IMR-90 (cell line): ENCODE data around the gene SPATA31E1. TPM values are rescaled to one million over a fixed set of nuclear protein-coding genes. Genes with fewer than 3 reads are reported as not detected.

ENCODE experiments used
- ATAC-seq: fragments of 200-7000 bp; cut with Tn5 transposase; 2 replicates; pipeline ENCODE4 v1.9.1; 2020; ENCODE audit warnings: low read depth, mild to moderate bottlenecking, moderate library complexity
- BruUV-seq: library from RNA; stranded (reverse); fragments of 400-500 nt; replicated peaks from 2 replicates; lab custom pipeline; 2021; lab: Mats Ljungman, UMichigan
- CTCF ChIA-PET: fragments of 300-600 bp; formaldehyde crosslinking; extraction: SDS; loops from one replicate; lab custom pipeline; 2021; ENCODE audit warnings: antibody characterized with exemption; lab: Yijun Ruan, JAX
- POLR2A ChIA-PET: fragments of 300-600 bp; sonication (Branson Sonifier 250); formaldehyde crosslinking; loops from one replicate; lab custom pipeline; 2022; ENCODE audit warnings: antibody characterized with exemption; ENCODE audit not compliant: unreplicated experiment; lab: Charles Lee
- DNase-seq: peaks from one replicate; pipeline ENCODE4 v3.0.0; 2013
- H2AFZ ChIP-seq: replicated peaks from 2 replicates; pipeline ENCODE3; 2013; ENCODE audit warnings: low read length, mild to moderate bottlenecking; ENCODE audit not compliant: poor library complexity
- H2AK5ac ChIP-seq: 2 replicates; pipeline ENCODE4 v1.6.1; 2013; ENCODE audit warnings: low read depth, low read length, inconsistent platforms
- H2AK9ac ChIP-seq: replicated peaks from 2 replicates; pipeline ENCODE3; 2013; ENCODE audit warnings: mild to moderate bottlenecking, low read depth, low read length, moderate library complexity; ENCODE audit not compliant: poor library complexity
- H2BK120ac ChIP-seq: 2 replicates; pipeline ENCODE4 v1.6.1; 2013; ENCODE audit warnings: low read depth, low read length, inconsistent platforms
- H2BK15ac ChIP-seq: 3 replicates; pipeline ENCODE4 v1.6.1; 2013; ENCODE audit warnings: low read depth, low read length, inconsistent platforms
- H2BK20ac ChIP-seq: 2 replicates; pipeline ENCODE4 v1.6.1; 2013; ENCODE audit warnings: low read depth, mild to moderate bottlenecking, inconsistent platforms, low read length, moderate library complexity
- H2BK5ac ChIP-seq: 2 replicates; pipeline ENCODE4 v1.6.1; 2013; ENCODE audit warnings: mild to moderate bottlenecking, low read depth, low read length, inconsistent platforms; ENCODE audit not compliant: poor library complexity, severe bottlenecking
- H3K14ac ChIP-seq: replicated peaks from 2 replicates; pipeline ENCODE4 v1.6.1; 2013; ENCODE audit warnings: low read depth, low read length, inconsistent platforms
- H3K18ac ChIP-seq: 2 replicates; pipeline ENCODE4 v1.6.1; 2013; ENCODE audit warnings: low read depth, low read length, control low read depth
- H3K23ac ChIP-seq: 2 replicates; pipeline ENCODE4 v1.6.1; 2013; ENCODE audit warnings: low read depth, low read length, inconsistent platforms
- H3K27ac ChIP-seq: 2 replicates; pipeline ENCODE4 v1.5.1; 2013; ENCODE audit warnings: mild to moderate bottlenecking, control low read depth, low read length; ENCODE audit not compliant: insufficient read depth
- H3K27me3 ChIP-seq: 2 replicates; pipeline ENCODE4 v1.6.1; 2013; ENCODE audit warnings: low read length; ENCODE audit not compliant: control insufficient read depth, insufficient read depth
- H3K36me3 ChIP-seq: 2 replicates; pipeline ENCODE4 v1.6.1; 2013; ENCODE audit warnings: low read length, mixed read lengths; ENCODE audit not compliant: control insufficient read depth, insufficient read depth
- H3K4ac ChIP-seq: 2 replicates; pipeline ENCODE4 v1.6.1; 2013; ENCODE audit warnings: low read depth, low read length, inconsistent platforms
- H3K4me1 ChIP-seq: 2 replicates; pipeline ENCODE4 v1.6.1; 2013; ENCODE audit warnings: low read length, mixed read lengths; ENCODE audit not compliant: control insufficient read depth, insufficient read depth
- H3K4me2 ChIP-seq: 2 replicates; pipeline ENCODE4 v1.6.1; 2013; ENCODE audit warnings: low read depth, mild to moderate bottlenecking, control low read depth, low read length, moderate library complexity
- H3K4me3 ChIP-seq: 2 replicates; pipeline ENCODE4 v1.5.1; 2013; ENCODE audit warnings: low read depth, mild to moderate bottlenecking, control low read depth, low read length, moderate library complexity; ENCODE audit not compliant: insufficient read depth
- H3K56ac ChIP-seq: 2 replicates; pipeline ENCODE4 v1.6.1; 2013; ENCODE audit warnings: low read length, inconsistent platforms; ENCODE audit not compliant: insufficient read depth; ENCODE audit errors: extremely low read depth
- H3K79me1 ChIP-seq, 2 experiments: 2 replicates each; pipeline ENCODE4 v1.6.1; 2013; ENCODE audit warnings: low read length in 2 of 2, inconsistent platforms in 1 of 2, low read depth in 1 of 2
- H3K9ac ChIP-seq: 2 replicates; pipeline ENCODE4 v1.6.1; 2013; ENCODE audit warnings: low read depth, low read length, control low read depth
- H3K9me1 ChIP-seq: 2 replicates; pipeline ENCODE4 v1.6.1; 2013; ENCODE audit warnings: low read length, inconsistent platforms; ENCODE audit not compliant: insufficient read depth
- H3K9me3 ChIP-seq: 2 replicates; pipeline ENCODE4 v1.6.1; 2013; ENCODE audit warnings: low read length; ENCODE audit not compliant: control insufficient read depth, insufficient read depth
- H4K20me1 ChIP-seq: 2 replicates; pipeline ENCODE4 v1.6.1; 2013; ENCODE audit warnings: low read length, inconsistent platforms; ENCODE audit not compliant: insufficient read depth
- H4K5ac ChIP-seq: 2 replicates; pipeline ENCODE4 v1.6.1; 2013; ENCODE audit warnings: mild to moderate bottlenecking, low read depth, low read length, control low read depth
- H4K8ac ChIP-seq, 2 experiments: 2 replicates each; pipeline ENCODE4 v1.6.1; 2013; ENCODE audit warnings: low read depth in 2 of 2, low read length in 2 of 2, control low read depth in 1 of 2, inconsistent platforms in 1 of 2
- H4K91ac ChIP-seq: 2 replicates; pipeline ENCODE4 v1.6.1; 2013; ENCODE audit warnings: low read depth, low read length, inconsistent platforms; ENCODE audit not compliant: insufficient read depth
- CEBPB ChIP-seq: IDR thresholded peaks from 2 replicates; pipeline ENCODE4 v1.6.1; 2012; ENCODE audit warnings: low read depth, low read length, improper control_type of control experiment
- CHD1 ChIP-seq: IDR thresholded peaks from 2 replicates; pipeline ENCODE4 v1.6.1; 2012; ENCODE audit warnings: low read depth, low read length, improper control_type of control experiment
- MAFK ChIP-seq: IDR thresholded peaks from 2 replicates; pipeline ENCODE4 v1.6.1; 2012; ENCODE audit warnings: low read depth, low read length, improper control_type of control experiment
- MAZ ChIP-seq: IDR thresholded peaks from 2 replicates; pipeline ENCODE4 v1.6.1; 2012; ENCODE audit warnings: low read depth, mild to moderate bottlenecking, low read length, improper control_type of control experiment, moderate library complexity, borderline replicate concordance
- NFE2L2 ChIP-seq: fragments of 150-350 bp; IDR thresholded peaks from 2 replicates; pipeline ENCODE4 v1.6.1; 2016; ENCODE audit warnings: low read depth, mild to moderate bottlenecking, low read length
- POLR2A ChIP-seq: IDR thresholded peaks from 2 replicates; pipeline ENCODE4 v1.6.1; 2012; ENCODE audit warnings: mild to moderate bottlenecking, low read depth, low read length
- RAD21 ChIP-seq: IDR thresholded peaks from 2 replicates; pipeline ENCODE4 v1.6.1; 2012; ENCODE audit warnings: low read length, improper control_type of control experiment
- RCOR1 ChIP-seq: IDR thresholded peaks from 2 replicates; pipeline ENCODE4 v1.6.1; 2012; ENCODE audit warnings: mild to moderate bottlenecking, low read length, improper control_type of control experiment; ENCODE audit not compliant: insufficient replicate concordance
- SMC3 ChIP-seq: fragments of 150-350 bp; IDR thresholded peaks from 2 replicates; pipeline ENCODE4 v1.6.1; 2016; ENCODE audit warnings: low read depth, mild to moderate bottlenecking, antibody characterized with exemption, low read length, moderate library complexity
- WGBS, 2 experiments: methylation state at CpG; one replicate each; pipeline versions ENCODE4 v1.1.5 to v1.1.7; 2013; ENCODE audit warnings: missing lambda C conversion rate in 2 of 2; ENCODE audit not compliant: insufficient read length in 1 of 2; ENCODE audit errors: extremely low coverage in 2 of 2; 5-methylcytosine and 5-hydroxymethylcytosine counted together
- dilution Hi-C: fragments of 300-500 bp; cut with HindIII; formaldehyde crosslinking; loops from one replicate; pipeline ENCODE4 v1.14.3; 2018; ENCODE audit warnings: low sequenced_read_pairs; ENCODE audit not compliant: unreplicated experiment
- in situ Hi-C: fragments of 300-500 bp; cut with MboI; formaldehyde crosslinking; loops from 3 replicates; pipeline ENCODE4 v1.14.3; 2019; ENCODE audit warnings: low sequenced_read_pairs, inconsistent platforms, mixed read lengths
- intact Hi-C: fragments of 100-400 bp; cut with micrococcal nuclease; formaldehyde crosslinking; loops from 2 replicates; pipeline ENCODE4 v1.10.0; 2022
- polyA plus RNA-seq, 3 experiments: library from polyadenylated mRNA; depleted of rRNA; stranded (reverse); fragments of >200 nt; gene quantifications; 2 replicates each; pipeline ENCODE4 v1.2.3, GENCODE V29; 2012; ENCODE audit warnings: low replicate concordance in 1 of 3
- total RNA-seq: library from RNA; depleted of rRNA; stranded (reverse); fragments of >200 nt; gene quantifications from 2 replicates; pipeline ENCODE4 v1.2.3, GENCODE V29; 2012
- TF ChIP-seq, protein P1 (sequence below): fragments of 150-350 bp; IDR thresholded peaks from 2 replicates; pipeline ENCODE4 v1.6.1; 2016; ENCODE audit warnings: low read depth, mild to moderate bottlenecking, low read length, moderate library complexity, borderline replicate concordance
- TF ChIP-seq, protein P2 (sequence below): conservative IDR thresholded peaks from 2 replicates; pipeline ENCODE4 v1.5.1; 2012; ENCODE audit warnings: mild to moderate bottlenecking, low read depth, low read length, improper control_type of control experiment

SPATA31E1 gene
- total and polyA plus RNA-seq, 2 of the 4 experiments (the other 2 are of a cell fraction): 0.03 TPM; not detected in 1

DNA sequence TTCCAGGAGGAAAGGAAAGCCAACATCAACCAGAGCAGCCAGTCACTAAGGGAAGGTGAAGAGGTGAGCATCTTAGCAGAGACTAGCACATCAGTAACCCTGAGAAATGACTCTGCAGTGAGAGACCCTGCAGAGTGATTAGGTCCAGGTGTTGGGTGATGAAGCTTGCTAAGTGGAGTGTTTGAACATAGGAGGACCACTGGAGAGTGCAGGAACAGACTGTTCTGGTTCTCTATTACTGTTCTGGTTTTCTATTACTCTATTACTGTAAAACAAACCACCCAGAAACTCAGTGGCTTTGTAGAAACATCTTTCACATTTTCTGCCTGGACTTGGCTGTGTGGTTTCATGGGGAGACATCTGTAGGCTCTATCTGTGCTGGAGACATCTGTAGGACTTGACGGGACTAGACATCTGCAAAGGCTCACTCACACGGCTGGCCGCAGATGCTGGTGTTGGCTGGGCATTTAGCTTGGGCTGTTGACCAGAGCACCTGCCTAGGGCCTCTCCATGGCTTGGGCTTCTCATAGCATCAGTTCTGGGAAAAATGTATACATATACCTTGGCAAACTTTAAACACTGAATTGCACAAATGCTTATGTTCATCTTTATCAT lies 33.4 kb upstream of the SPATA31E1 start:
- Histone ChIP-seq H3K4ac (no peak overlapping the region), H4K20me1 (no peaks in the 10 kb centered on the region), H3K27ac (no peak overlapping the region), H3K79me1 (no peaks in the 10 kb centered on the region), H3K4me1 (no peaks in the 10 kb centered on the region; the same call in 1 of the 2 replicates), H3K4me2 (no peak overlapping the region), H4K91ac (no peak overlapping the region), H2BK120ac (no peak overlapping the region), H3K9me1 (no peaks in the 10 kb centered on the region), H3K14ac (no peak overlapping the region), H2AK5ac (no peak overlapping the region), H2AFZ (no peak overlapping the region), H2AK9ac (no peak overlapping the region), H3K9ac (no peak overlapping the region), H3K36me3 (no peaks in the 10 kb centered on the region), H2BK20ac (no peak overlapping the region), H4K5ac (no peak overlapping the region), H3K9me3 (no peaks in the 10 kb centered on the region), H3K23ac (no peak overlapping the region), H3K27me3 (no peaks in the 10 kb centered on the region), H2BK5ac (no peak overlapping the region), H4K8ac (no peak overlapping the region), H3K18ac (no peak overlapping the region), H3K56ac (no peak overlapping the region), H3K4me3 (no peak overlapping the region), H2BK15ac (no peak overlapping the region)
- dilution Hi-C loops: no loop called here
- in situ Hi-C loops: no loop called here
- CTCF ChIA-PET: no interaction called here
- POLR2A ChIA-PET: no interaction called here
- intact Hi-C loops: no loop called here
- ATAC-seq (no peak), DNase-seq (no peak)
- 77% methylated on average over 3 of the region's 3 CpGs; no CpG with 5 or more reads in 1 of the 2 experiments for WGBS, 2 experiments
- no peak for TF ChIP-seq NFE2L2
- TF ChIP-seq MAFK: no peak
- TF ChIP-seq CEBPB: no peak
- no peak for TF ChIP-seq POLR2A
- TF ChIP-seq, protein P1, sequence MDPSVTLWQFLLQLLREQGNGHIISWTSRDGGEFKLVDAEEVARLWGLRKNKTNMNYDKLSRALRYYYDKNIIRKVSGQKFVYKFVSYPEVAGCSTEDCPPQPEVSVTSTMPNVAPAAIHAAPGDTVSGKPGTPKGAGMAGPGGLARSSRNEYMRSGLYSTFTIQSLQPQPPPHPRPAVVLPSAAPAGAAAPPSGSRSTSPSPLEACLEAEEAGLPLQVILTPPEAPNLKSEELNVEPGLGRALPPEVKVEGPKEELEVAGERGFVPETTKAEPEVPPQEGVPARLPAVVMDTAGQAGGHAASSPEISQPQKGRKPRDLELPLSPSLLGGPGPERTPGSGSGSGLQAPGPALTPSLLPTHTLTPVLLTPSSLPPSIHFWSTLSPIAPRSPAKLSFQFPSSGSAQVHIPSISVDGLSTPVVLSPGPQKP: no peak
- no peak for TF ChIP-seq SMC3
- TF ChIP-seq, protein P2, sequence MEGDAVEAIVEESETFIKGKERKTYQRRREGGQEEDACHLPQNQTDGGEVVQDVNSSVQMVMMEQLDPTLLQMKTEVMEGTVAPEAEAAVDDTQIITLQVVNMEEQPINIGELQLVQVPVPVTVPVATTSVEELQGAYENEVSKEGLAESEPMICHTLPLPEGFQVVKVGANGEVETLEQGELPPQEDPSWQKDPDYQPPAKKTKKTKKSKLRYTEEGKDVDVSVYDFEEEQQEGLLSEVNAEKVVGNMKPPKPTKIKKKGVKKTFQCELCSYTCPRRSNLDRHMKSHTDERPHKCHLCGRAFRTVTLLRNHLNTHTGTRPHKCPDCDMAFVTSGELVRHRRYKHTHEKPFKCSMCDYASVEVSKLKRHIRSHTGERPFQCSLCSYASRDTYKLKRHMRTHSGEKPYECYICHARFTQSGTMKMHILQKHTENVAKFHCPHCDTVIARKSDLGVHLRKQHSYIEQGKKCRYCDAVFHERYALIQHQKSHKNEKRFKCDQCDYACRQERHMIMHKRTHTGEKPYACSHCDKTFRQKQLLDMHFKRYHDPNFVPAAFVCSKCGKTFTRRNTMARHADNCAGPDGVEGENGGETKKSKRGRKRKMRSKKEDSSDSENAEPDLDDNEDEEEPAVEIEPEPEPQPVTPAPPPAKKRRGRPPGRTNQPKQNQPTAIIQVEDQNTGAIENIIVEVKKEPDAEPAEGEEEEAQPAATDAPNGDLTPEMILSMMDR: no peak
- TF ChIP-seq MAZ: no peak
- no peak for TF ChIP-seq CHD1
- TF ChIP-seq RCOR1: no peak
- no peak for TF ChIP-seq RAD21
- BruUV-seq: no TSS peak
